HS-27A (cell line): ENCODE results near the gene TRABD2B.

Experiments used
- DNase-seq: peaks from one replicate; pipeline ENCODE4 v3.0.0-alpha.2; 2012; ENCODE audit warnings: low read depth, missing footprints

TRABD2B gene

GRCh38 chr1:47935856-47936255 lies 61.3 kb downstream of the TRABD2B start:
- DNase-seq, result no peak

DNA sequence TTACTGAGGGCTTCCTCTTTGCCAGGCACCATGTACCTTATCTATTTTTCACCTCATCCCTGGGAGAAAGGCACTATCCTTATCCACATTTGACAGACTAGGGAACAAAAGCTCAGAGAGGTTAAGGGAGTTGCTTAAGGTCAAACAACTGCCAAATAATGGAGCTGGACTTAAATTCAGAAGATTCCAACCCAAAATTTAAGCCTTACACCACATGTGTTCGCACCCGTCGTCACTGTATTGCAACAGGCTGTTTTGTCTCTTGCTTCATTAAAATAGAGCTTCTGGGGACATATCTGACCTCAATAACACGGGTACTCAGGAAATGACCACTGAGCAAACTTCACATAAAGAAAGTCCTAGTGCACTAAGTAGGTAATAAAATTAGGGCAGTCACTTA lies 62.0 kb downstream of the TRABD2B start:
- no peak for DNase-seq

DNA sequence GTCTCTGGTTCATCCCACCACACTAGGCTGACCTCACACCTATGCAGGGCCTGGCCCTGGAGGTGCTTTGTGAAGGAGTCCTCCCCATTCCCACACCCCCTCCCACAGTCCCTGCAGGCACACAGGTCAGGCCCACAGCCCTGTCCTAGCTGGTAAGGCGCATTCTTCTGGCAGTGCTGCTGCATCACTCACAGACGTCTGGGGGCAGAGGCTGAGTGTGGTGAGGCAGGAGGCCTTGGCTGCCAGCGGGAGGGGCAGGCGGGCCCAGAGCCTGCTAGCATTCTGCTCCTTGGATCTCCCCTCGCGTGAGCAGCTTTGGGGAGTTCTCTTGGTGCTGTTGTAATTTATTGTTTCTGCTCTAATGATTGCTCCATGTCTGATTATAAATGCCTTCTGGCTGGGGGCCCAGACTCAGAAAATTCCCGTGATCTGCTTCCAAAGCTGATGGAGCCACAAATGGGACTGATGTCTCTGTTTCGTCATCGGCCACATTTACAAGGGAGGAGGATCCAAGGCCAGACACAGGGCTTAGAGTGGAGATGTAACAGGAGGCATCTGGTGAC lies 62.9 kb downstream of the TRABD2B start:
- DNase-seq, result no peak

- DNase-seq, result no peak
These were observed 64.4 kb downstream of the TRABD2B start for GRCh38 chr1:47932743-47933142.

- no peak for DNase-seq
These were observed 65.8 kb downstream of the TRABD2B start for GRCh38 chr1:47931395-47931794.

- DNase-seq, result no peak
These were observed 66.9 kb downstream of the TRABD2B start for GRCh38 chr1:47930210-47930840.

DNA sequence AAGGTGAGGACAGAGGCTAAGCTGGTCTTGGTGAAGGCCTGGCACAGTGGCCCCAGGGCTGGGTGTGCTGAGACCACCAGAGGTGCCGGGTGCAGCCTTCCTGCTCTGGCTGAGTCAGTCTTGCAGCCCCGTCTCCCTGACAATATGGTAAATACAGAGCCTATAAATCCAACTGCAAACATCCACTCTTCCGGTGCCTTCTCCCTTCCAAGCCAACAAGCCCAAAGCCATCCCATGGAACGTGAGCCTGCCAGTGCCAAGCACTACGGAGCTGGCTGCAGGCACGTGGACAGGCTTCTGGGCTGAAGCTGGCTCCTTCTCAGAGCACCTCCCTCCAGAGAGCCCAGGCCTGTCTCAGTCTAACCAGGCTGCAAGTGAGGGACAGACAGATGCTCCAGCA lies 70.0 kb downstream of the TRABD2B start:
- DNase-seq, result no peak

DNA sequence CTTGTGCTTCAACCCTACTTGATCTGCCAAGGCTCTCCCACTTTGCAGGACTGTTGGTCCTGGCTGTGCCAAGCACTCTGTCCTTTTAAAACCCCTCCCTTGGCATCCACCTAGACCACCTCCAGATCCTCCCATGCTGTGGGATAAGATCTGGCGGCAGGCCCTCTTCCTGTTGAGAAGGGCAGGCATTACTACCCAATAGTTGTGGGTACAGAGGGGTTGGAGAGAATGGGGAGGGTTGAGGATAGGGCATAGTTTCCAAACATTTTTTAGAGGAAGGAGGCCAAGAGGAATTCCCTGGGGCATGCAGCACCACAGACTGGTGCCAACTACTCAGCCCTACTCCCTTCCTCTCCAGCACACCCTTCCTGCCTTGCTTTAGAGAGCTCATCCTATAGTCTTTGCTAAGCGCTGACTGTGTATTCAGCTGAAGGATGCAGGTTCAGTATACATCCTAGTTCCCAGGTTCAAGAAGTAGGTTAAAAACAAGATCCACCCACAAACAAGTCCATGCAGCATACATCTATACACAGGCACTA lies 70.7 kb downstream of the TRABD2B start:
- no peak for DNase-seq

- DNase-seq, result no peak
These were observed 72.7 kb downstream of the TRABD2B start for GRCh38 chr1:47924270-47925048.

DNA sequence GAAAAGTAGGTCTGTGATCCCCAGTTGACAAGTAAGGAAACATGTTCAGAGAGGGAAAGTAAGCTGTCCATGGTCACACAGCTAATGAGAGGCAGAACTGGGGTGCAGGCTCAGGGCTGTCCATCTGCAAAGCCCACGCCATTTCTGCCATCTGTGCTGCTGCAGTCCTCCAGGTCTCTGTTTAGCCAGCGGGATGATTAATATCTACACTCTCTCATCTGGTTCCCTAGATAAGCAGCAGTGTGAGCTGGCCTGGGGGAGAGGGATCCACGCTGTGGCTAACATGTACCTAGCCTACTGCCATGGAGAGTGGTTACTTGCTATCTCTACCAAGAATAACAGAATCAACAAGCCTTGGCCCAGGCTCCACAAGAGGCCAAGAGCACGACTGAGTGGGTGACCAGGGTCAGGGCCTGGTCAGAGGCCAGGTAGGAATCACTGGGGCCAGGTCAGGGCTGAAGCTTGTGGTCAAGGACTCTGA lies 75.2 kb downstream of the TRABD2B start:
- DNase-seq, result no peak

DNA sequence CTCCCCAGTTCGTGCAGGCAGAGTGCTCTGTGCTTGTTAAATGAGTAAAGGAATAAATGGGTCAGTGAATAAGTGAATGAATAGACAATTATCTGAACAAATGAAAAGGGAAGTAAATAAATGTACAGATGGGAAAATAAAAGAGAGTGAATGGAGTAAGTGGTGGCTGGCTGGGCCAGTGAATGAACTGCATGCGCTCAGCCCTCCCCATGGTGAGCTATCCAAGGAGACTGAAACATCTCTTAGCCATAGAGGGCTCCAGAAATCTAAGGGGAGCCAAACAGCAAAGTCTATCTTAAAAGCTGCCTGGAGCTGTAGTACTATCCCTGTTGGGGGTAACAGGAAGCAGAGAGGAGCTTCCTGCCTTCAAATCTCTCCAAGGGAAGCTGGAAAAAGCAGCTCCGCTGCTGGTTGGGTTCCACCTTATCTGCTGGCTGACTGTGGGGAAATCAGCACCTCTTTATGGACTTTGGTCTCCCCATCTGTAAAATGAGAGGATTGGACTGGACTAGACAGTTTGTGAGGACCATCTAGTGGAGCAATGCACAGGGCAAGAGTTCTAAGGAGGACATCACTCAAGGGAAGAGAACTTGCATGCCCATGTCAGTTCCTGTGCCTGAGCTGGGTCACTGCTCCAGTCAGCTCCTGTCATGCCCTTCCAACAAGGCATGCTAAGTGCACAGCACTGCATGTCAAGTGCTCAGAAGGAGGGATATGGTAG lies 77.9 kb downstream of the TRABD2B start:
- DNase-seq, result no peak

DNA sequence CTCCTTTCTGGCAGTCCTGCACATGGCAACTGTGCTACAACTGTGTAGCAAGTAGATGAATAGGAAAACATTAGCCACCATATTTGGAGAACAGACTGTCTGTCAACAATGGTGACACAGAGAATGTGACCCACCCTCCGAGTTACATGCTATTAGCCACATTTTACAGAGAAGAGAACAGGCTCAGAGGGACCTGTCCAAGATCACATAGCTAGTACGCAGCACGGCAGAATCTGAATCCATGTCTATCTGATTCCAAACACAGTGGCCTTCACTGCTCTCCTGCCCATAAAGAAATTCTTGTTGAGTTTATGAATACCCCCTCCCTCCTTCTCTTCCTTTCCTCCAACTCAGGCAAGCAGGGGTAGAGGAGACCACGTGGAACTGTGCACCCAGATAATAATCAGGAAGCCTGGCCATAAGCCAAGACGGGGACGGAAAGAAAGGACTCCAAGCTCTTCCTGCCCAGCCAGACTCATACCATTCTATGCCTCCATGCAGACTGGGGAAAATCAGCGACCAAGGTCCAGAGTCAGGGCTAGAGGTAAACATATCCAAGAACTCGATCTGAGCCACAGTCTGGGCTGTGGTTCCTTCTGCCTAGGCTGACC lies 78.8 kb downstream of the TRABD2B start:
- DNase-seq, result no peak

- no peak for DNase-seq
These were observed 79.5 kb downstream of the TRABD2B start for GRCh38 chr1:47917687-47918086.

GRCh38 chr1:47915677-47916353 lies 81.4 kb downstream of the TRABD2B start:
- no peak for DNase-seq

GRCh38 chr1:47914952-47915676 lies 82.1 kb downstream of the TRABD2B start:
- no peak for DNase-seq

DNA sequence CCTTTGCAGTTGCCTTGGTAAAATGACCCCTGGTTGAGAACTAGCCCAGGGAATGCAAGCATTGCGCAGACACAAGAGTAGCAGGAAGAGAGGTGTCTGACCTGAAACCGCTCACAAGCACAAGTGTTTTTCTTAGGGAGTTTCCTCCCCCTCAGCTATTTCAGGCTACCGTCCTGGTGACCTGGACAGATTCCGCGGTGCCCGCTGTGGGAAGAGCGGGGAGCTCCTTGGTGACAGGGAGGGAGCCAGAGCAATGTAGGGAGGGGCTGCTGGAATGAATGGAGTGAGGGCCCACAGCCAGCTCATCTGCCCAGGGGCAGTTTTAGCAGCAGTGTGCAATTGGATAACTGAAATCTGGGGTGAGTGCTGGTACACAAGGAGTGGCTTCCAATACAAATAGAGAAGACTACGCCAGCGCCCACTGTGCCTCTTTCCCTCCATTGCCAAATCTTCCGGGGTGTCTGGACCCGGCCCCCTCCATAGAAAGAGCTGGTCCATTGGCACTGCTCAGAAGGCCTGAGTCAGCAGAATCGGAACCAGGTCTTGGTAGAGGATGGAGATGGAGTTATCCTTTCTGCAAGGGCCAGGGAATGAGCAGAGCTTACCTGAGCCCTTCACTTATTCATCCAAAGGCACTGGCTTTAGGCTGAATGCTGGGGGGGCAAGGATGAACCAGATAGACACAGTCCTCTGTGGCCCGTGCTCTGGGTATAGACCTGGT lies 82.8 kb downstream of the TRABD2B start:
- DNase-seq, result no peak

GRCh38 chr1:47913225-47913823 lies 83.9 kb downstream of the TRABD2B start:
- no peak for DNase-seq

GRCh38 chr1:47912756-47913155 lies 84.4 kb downstream of the TRABD2B start:
- no peak for DNase-seq

- no peak for DNase-seq
These were observed 85.3 kb downstream of the TRABD2B start for GRCh38 chr1:47911892-47912291.

DNA sequence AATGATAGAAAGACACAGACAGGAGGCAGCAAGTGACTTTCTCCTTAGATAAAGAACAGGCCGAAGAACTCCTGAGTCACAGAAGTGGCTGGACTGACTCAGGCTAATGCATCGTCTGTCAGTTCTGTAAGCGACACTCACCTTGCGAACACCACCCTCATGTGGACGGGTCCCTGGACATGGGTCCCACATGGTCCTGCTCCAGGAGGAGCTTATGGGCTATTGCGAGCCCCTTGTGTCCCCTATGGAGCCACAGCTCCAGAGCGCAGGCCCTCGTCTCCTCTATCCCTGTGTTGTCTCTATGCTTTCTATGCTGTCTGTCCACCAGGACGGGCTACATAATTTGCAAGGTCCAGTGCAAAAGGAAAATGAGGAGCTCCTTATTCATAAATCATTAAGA lies 85.8 kb downstream of the TRABD2B start:
- DNase-seq, result no peak
